DLD1 (cell line): ENCODE data around the gene GPR62.

Source experiments
- in situ Hi-C: cut with HindIII; loops from 2 replicates; pipeline ENCODE4 v1.10.0; 2017; ENCODE audit warnings: low sequenced_read_pairs

Gene GPR62

DNA sequence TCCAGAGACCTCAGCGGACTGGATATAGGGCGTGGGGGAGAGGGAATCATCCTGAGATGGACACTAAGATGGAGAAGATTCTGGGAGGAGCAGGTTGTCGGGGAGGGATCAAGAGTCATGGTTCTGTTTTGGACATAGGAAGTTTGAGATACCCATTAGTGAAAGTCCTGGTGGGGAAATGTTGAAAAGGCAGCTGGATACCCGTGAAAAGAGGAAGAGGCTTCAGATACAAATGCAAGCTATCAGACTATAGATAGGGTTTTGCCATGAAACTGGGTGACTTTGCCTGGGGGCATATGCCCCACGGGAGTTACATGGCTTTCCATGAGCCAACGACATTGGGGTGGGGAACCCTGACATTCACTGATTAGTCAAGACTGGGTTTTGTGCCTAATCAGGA is 1.1 kb upstream of the GPR62 start:
- in situ Hi-C loops: no loop called here

DNA sequence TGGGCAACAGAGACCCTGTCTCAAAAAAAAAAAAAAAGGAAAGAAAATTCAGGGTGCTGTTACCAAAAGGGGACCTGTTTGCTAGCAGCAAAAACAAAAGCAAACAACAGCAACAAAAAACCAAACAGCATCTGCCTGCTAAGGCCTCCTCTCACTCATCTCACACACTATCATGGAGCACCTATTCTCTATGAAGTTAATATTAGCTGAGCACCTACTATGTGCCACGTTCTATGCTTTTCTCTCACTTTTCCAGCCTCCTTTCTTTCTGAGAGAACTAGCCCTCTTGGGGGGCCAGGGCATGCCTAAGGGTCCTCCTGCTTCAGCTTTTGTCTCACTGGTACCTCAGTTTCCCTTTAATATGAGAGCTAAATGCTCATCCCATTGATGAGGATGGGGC is 468 bp upstream of the GPR62 start:
- in situ Hi-C loops: no loop called here

DNA sequence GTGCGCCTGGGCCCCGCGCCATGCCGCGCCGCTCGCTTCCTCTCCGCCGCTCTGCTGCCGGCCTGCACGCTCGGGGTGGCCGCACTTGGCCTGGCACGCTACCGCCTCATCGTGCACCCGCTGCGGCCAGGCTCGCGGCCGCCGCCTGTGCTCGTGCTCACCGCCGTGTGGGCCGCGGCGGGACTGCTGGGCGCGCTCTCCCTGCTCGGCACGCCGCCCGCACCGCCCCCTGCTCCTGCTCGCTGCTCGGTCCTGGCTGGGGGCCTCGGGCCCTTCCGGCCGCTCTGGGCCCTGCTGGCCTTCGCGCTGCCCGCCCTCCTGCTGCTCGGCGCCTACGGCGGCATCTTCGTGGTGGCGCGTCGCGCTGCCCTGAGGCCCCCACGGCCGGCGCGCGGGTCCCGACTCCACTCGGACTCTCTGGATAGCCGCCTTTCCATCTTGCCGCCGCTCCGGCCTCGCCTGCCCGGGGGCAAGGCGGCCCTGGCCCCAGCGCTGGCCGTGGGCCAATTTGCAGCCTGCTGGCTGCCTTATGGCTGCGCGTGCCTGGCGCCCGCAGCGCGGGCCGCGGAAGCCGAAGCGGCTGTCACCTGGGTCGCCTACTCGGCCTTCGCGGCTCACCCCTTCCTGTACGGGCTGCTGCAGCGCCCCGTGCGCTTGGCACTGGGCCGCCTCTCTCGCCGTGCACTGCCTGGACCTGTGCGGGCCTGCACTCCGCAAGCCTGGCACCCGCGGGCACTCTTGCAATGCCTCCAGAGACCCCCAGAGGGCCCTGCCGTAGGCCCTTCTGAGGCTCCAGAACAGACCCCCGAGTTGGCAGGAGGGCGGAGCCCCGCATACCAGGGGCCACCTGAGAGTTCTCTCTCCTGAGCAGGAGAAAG is 951 bp downstream of the GPR62 start:
- in situ Hi-C loops: no loop called here

DNA sequence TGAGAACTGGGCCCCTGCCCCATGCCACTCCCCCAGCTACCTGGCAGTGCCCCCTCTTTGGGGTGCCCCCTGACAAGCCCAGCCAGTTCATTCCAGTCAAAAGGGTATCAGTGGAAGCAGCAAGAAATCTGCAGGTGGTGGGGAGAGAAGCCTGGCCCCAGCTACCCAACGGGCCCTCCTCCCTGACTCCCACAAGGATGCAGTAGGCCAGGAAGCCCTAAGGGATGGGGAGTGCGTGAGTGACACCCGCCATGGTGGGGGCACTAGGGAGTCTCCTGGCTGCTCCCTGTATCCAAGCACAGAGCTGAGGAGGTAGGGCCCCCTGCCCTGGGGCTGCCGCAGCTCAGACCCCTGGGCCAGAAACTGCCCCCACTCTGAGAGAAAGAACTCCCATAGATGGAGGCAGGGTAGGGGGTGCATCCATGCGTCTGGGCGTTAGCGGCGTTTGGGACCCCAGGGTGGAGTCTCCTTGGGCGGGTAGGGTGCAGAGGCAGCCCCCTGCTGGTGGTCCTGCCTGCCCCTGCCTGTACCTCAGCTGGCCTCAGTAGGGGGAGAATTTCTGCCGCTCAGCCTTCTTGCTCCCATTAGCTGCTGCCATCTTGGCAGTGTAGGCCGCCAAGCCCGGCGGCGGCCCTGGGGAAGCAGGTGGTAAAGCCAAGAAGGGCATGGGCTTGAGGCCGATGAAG is 2.5 kb downstream of the GPR62 start:
- in situ Hi-C loops: no loop called here

DNA sequence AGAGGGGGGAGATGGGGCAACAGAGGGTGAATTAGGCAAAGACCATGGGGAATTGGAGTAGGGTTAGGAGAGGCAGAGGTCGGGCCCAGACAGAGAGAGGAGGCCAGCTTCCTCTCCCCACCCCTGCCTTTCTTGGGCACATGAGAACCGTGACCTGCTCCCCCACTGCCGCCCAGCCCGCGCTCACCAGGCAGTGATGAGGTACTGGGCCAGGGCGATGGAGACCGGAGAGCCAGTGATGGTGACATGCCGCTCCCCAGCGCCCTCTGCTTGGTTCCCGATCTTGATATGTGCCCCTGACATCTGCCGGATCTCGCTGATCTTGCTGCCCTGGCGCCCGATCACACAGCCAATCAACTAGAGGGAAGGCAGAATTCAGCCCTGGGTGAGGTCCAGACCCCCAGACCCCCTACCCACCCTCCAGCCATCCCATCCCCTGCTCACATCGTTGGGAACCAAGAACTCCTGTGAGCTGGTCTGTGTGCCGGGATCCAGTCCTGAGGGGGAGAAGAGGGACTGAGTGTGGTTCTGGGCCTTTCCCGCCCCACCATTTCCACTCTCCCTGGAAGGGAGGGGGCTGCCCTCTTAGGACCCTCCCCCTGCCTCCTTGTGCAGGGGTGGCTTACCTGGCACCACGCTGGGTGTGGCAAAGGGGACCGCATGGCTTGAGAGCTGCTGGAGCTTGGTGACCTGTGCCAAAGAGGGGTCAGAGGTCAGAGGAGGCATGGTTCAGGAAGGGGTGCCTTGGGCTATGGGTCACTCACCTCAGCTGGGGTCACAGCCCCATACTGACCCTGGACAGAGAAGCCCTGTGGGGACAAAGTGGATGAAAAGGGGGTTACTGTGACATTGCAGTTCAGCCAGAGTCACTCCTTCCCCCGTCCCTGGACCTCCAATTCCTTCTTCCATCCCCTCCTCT is 3.7 kb downstream of the GPR62 start:
- in situ Hi-C loops: no loop called here

DNA sequence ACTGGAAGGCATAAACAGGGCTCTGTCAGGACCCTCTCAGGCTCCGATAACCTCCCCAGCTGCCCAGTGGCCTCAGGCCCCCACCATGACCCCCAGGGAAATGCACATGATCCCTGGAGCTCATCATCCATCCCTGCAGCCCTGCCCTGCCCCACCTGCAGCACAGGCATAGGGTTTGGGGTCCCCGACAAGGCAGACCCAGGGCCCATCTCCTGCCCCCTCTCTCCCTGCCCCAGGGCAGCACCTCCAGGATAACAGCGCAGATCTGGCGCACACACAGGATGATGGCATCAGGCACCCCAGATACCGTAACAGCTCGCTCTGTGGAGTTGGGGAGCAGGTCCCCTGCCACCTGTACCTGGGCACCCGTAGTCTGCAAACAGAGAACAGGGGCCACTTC is 4.5 kb downstream of the GPR62 start:
- in situ Hi-C loops: no loop called here

DNA sequence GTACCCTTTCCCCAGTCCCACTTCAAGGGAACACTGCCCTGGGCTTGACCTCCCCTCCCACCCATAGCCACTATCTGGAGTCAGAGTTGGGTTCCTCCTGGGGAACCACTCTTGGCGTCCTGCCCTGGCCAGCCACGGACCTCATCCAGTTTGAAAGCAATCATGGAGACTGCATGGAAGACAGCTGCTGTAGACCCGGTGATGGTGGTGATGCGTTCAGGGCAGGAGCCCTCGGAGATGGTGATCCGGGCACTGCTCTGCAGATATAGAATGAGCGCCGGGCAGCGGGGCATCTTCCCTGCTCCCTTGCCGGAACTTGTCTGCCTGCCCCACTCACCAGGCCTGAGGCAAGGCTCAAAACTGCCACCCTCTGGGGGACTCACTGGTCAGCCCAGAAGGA is 5.2 kb downstream of the GPR62 start:
- in situ Hi-C loops: no loop called here

DNA sequence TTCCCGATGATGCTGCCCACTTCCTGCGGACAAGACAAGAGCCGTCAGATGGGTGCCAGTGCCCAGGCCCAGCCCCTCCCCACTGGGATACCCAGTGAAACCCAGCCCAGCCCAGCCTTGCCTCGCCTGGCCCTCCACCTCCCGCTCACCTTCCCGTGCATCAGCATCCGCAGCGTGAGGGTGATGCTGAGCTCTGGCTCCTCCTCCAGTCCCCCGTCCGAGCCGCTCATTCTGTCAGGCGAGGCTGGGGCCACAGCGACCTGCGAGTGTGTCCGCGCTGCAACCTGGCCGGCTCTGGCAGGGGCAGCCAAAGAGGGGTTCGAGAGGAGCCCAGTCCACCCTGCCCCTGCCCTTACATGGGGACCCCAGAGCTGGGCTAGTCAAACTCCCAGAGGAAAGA is 5.8 kb downstream of the GPR62 start:
- in situ Hi-C loops: no loop called here

DNA sequence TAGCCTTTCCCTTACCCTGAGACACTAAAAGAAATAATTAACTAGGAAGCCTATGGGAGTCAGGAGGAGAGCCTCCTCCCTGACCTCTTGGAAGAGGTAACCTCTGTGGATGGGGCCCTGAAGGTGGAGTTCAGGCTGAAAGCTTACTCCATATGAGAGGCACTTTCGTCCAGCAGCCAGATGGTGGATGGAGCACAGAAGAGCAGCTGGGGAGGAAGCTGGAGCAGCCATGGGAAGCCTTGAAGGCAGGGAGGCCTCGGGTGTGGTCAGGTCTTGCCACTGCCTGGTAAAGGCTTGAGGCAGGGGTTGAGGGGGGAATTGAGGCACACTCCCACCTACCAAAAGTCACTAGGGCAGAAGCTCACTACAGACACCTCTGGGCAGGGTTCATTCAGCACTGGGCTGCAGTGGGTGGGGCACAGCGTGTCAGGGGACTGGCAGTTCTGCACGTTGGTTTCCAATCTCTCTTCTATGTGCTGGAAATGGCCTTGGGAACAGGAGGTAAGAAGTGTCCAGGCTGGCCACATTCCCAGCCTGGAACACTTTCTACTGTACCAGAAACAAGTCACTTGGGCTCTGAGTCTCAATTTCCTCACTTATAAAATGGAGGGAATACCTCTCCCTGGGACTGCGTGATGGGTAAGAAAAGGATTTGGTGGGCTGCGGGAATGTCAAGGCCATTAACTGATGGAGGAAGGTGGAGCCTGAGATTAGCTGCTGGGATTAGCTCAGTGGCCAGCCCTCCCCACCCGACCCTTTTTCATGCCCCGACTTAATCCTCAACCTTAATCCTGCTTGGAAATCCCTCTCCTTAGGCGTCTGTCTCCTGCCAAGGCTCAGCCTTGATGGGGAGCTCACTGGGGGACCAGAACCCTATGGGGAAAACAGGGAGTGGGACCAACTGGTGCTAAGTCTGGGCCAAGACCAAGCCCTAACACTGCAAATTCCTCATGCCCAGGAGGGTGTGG is 6.7 kb downstream of the GPR62 start:
- in situ Hi-C loops: no loop called here

DNA sequence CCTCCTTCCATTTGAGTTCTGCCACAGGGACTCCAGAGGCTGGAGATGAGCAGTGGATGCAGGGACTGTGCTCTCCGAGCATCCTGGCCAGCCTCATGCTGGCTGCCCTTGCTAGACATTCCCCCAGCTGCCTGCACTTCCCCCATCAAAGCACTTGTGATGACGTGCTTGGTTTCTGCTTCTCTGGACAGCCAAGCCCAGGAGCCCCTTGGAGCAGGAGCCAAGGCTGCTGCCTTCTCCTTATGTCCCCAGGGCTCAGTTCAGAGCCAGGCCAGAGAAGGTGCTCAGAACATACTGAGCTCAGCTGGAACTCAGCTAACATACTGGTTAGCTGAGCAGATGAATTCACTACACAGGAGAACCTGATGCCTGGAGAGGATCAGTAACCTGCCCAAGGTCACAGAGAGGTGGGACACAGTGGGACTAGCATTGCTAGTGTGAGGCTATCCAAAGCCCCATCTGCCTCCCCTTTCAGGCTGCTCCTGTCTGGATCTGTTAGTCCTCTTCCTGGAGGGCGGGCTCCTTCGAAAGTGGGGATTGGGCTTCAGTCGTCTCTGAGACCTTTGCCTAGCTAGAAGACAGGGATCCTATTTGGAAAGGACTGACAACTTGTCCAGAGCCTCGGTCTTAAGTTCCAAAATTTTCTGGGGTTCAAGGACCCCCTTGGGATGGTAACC is 7.8 kb downstream of the GPR62 start:
- in situ Hi-C loops: no loop called here

DNA sequence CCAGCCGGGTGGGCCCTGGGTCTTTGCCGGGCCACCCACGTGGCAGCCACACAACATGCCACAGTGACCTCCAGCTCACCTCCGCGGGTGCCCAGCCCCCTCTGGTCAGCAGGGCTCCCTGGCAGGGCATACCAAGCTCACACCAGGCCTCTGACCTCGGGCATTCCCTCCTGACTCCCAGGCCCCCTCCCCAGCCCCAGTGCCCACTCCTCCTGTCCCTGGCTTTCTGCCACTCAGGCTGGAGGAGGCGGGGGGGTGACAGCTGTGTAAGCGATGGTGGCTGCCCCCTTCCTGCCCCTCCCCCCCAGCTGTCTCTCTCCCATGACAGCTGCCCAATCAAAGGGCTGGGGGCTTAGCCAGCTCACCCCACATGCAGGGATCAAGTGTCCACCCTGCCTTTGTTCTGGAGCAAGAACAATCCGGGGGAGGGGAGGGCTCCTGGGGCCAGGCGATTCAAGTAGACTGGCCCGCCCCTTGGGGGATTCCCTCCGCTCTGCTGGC is 8.8 kb downstream of the GPR62 start:
- in situ Hi-C loops: no loop called here

DNA sequence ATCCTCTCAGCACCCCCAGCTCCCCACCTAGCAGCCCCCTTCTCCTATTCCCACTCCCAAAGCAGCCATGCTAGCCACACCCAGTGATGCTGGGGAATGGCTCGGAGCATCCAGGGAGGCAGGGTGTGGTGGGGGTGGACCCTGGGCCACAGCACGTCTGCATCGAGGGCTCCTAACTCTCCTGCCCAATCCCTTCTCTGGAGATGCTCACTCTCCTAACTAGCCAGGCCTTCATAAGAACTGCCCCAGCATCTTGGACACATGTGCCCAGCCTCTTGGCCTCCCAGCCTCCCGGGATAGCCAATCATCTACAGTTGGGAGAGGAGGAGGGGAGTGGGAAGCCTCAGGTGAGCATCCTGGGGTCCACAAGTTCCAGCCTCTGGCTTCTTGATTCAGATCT is 9.3 kb downstream of the GPR62 start:
- in situ Hi-C loops: no loop called here

DNA sequence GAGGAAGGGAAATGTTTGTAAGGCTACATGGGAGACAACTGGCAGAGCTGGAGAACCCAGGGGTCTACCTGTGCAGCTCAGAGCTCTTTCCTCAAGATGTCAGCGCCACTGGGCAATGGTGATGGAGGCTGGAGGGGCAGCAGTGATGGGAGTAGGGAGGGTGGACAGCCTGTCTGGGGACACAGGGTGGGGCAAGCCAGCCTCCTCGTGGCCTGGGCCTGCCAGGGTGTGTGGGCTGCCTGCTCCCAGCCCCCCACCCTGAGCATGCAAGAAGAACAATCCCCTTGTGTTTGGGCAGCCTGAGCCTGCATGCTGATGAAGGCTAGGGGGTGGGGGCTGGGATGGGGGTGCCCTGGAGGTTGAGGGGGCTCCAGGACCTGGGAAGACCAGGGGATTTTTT is 10.8 kb downstream of the GPR62 start:
- in situ Hi-C loops: no loop called here

DNA sequence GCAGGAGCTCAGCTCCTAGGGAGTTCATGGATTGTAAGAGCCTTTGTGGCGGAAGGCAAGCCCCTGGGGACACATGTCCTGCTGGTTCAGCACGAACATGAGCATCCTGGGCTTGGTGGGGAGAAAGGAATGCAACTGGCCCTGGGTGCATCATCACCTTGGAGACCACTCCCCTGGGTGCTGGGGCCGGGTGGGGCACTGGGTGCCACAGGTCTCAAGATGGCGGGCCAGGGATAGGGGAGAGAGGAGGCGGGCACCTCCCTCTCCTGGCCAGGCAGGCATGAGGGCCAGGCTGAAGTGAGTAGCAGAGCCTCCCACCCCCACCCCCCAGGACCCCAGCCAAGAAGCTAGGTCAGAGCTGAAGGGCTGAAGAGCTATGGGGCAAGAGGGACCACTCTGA is 11.3 kb downstream of the GPR62 start:
- in situ Hi-C loops: no loop called here

DNA sequence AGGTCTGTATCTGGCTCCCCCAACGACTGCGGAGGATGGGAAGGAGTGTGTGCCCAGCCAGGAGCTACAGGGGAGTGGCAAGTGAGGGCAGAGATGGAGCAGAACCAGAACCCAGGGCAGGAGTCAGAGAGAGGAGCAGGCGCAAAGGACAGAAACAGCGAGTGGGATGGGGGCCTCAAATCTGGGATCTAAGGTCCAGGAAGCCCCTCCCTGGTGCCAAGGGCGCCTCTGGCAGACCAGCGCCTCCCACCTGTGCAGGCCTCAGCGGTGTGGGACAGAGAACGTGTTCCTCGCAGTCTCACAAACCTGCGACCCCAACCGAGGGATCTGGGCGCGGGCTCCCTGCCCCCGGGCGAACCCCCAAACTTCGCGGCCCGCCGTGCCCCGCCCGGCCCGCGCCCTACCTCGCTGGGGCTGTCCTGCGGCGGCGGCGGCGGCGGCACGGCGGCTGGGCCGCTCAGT is 11.8 kb downstream of the GPR62 start:
- in situ Hi-C loops: no loop called here

DNA sequence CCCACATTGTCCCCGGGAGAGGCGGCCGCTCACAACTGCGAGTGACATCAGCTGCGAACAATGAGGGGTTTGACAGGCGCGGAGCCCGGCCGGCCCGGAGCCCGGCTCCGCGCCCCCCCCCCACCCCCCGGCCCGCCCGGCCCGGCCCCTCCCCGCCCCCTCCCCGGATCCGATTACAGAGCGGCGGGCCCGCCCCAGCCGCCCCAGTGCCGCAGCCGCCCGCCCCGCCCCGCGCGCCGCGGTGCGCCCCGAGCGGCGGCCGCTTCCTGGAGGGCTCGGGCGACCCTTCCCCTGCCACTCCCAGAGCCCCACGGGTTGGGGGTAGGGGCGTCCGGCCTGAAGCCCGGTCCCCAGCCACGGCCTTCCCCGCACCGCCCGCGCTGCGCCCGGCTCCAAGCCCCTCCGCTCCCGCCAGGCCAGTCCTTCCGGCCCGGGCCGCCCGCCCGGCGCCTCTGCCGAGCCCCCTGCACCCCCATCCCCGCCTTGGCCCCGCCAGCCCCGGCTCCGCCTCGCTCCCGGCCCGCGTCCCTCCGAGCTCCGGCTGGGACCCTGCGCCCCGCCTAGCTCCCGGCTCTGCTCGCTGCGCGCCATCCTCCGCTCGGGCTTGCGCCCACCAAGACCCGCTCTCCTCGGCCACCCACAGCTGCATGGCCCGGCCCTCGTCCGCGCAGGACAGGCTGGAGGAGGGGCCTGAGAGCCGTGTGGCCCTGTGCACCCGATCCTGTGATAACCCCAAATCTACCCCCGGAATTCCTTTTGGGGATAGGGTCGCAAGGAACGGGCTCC is 12.4 kb downstream of the GPR62 start, which contains the start of gene PCBP4:
PCBP4 (minus strand) TSS at position 71 of the 786 bp plus-strand sequence. CDS start 6,214 bp downstream, outside the sequence.
- in situ Hi-C loops: no loop called here

DNA sequence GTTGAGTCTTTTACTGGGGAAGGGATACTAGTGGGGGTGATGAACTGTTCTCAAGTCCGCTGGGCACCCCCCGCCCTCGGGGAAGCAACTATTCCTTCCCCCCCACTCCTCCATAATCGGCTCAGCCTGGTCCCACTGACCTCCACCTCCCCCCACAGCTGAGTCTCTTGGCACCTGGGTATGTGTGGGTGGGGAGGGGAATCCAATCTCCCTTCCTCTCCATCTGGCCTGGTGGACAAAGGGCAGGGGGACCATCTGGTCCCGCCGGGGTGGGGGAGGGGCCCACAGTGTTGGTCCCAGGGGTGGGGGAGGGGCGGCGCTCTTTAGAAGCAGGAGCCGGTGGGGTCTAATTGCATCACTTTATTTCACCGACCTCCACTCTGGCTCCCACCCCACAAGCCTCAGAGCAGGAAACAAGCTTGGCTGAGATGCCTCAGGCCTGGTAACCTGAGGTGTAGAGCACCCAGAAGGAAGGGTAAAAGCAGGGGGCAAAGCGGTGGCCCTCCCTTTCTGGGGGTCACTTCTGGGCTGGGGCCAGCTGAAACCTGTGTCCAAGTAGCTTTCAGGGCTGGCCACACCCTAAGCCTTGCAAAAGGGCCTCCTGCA is 13.1 kb downstream of the GPR62 start:
- in situ Hi-C loops: no loop called here
